Measurements from ENCODE around the gene PSMD3. TPM values are rescaled to one million over a fixed set of nuclear protein-coding genes. Genes with fewer than 3 reads are reported as not detected.

Gene PSMD3
- total and polyA plus RNA-seq, 9 donors: 48.2 to 88.4 (median 73.4) TPM

DNA sequence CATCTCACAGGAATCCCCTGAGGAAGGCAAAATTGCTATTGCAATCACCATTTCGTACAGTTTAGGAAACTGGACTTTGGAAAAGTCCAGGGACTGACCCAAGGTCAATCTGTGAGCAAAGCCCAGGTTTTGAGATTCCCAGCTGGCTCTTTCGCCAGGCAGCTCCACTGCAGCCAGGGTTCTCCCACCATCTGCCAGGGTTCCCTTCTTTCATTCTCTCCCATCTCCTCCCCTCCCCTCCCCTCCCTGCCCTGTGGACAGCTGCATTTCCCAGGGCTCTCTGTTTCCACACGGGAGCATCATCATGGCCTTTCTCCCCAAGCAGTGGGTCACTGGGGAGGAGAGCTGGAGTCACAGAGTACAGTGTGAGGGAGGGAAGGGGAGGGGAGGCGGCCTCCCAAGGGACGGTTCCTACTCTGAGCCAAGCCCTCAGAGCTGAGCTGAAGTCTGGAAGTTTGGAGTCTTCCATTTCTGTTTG, 29.7 kb upstream of the PSMD3 start:
- no peaks in the 10 kb centered on the region for H3K9me3 ChIP-seq
- no peak overlapping the region for H3K4me3 ChIP-seq
- H3K36me3 ChIP-seq: no peaks in the 10 kb centered on the region
- no peaks in the 10 kb centered on the region for H3K4me1 ChIP-seq (ENCODE audit: insufficient read depth)
- no peak overlapping the region for H3K27ac ChIP-seq
- intact Hi-C loops (cut with DNase I): no loop called here
- H3K27me3 ChIP-seq: no peaks in the 10 kb centered on the region
- DNase-seq: peak; percentile 19 to 52 (median 35)
- TF ChIP-seq EP300 (IDR thresholded peaks at IDR 0.05): no peak
- no peak for TF ChIP-seq POLR2A (IDR thresholded peaks at IDR 0.05)
- TF ChIP-seq, protein P1, sequence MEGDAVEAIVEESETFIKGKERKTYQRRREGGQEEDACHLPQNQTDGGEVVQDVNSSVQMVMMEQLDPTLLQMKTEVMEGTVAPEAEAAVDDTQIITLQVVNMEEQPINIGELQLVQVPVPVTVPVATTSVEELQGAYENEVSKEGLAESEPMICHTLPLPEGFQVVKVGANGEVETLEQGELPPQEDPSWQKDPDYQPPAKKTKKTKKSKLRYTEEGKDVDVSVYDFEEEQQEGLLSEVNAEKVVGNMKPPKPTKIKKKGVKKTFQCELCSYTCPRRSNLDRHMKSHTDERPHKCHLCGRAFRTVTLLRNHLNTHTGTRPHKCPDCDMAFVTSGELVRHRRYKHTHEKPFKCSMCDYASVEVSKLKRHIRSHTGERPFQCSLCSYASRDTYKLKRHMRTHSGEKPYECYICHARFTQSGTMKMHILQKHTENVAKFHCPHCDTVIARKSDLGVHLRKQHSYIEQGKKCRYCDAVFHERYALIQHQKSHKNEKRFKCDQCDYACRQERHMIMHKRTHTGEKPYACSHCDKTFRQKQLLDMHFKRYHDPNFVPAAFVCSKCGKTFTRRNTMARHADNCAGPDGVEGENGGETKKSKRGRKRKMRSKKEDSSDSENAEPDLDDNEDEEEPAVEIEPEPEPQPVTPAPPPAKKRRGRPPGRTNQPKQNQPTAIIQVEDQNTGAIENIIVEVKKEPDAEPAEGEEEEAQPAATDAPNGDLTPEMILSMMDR (IDR thresholded peaks at IDR 0.05): no peak
- WGBS, 3 donors: 25 to 27% (median 26%) methylated on average over 5 of the region's 5 CpGs

DNA sequence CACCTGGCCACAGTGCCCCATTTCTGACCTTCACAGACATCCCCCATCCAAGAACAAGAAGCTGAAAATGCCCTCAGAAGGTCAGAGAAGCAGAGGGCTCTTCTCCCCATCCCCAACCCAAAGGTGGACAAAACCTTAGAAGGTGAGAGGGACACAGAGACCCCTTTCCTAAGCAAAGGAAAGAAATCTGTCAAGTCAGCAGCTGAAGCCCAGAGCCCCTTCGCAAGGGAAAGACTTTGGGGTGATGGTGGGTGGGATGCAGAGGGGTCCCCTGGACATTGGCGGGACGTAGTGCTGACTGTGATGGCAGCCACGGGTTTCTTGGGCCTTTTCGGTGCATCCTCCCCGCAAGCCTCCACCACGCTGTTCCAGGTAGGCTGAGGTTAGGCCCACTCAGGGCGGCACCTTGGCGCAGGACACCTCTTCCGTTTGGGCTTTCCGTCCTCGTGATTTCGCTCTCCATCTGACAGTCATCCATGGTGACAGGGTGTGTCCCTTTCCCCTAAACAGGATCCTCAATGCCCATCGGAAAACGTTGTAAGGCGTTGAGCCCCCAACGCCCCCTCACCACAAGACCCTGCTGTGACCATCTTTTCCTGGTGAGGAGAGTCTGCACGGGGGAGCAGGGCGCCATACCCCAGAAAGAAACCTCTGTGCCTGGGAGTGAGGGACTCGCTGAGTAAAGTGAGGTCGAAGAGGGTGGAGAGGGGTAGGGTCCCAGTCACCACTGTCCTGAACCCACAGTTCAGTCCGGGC, 28.5 kb upstream of the PSMD3 start:
- H3K27me3 ChIP-seq: no peaks in the 10 kb centered on the region
- H3K27ac ChIP-seq: no peak overlapping the region
- intact Hi-C loops (cut with DNase I): loop anchor here in 1 of 4 donors (2.0 kb wide), 1 partner anchor 25 kb away; the partner anchor contains the start of genes LRRC3C and ORMDL3
- no peaks in the 10 kb centered on the region for H3K9me3 ChIP-seq
- no peaks in the 10 kb centered on the region for H3K36me3 ChIP-seq
- H3K4me1 ChIP-seq (ENCODE audit: insufficient read depth): no peaks in the 10 kb centered on the region
- DNase-seq: peak; percentile 40 to 67 (median 62)
- WGBS, 3 donors: 65 to 78% (median 69%) methylated on average over 21 to 22 of the region's 22 CpGs
- TF ChIP-seq POLR2A (IDR thresholded peaks at IDR 0.05) (no peak), EP300 (IDR thresholded peaks at IDR 0.05) (no peak)
- TF ChIP-seq, protein P1 (IDR thresholded peaks at IDR 0.05): no peak
- H3K4me3 ChIP-seq: peak overlapping the region; percentile 40

DNA sequence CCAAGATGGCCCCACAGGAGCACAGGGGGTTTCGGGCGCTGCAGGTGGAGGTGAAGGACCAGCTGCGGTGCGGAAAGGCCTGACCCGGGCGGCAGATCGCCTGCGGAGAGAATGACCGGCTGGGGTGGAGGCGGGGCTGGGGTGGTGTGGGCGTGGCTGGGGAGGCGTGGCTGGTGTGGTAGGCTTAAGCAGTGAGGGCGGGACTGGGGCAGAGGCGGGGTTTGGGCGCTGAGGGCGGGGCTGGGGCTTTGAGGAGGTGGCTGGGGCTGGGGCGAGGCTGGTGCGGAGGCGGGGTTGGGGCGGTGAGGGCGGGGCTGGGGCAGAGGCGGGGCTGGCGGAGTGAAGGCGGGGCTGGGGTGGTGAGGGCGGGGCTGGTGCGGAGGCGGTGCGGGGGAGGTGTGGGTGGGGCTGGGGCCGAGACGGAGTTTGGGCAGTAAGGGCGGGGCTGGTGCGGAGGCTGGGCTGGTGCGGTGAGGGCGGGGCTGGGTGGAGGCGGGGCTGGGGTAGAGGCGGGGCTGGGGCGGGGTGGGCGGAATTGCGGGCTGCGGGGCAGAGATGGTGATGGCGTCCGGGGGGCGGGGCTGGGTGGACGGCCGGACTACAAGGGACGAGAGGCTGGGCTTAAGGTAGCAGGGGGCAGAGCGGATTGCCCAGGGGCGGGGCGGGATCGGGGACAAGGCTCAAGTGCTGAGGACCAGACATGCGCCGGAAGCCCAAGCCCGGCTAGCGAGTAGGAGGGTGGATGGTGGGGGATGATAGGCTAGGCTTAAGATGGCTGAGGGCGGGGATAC, 27.7 kb upstream of the PSMD3 start:
- TF ChIP-seq, protein P1 (IDR thresholded peaks at IDR 0.05): no peak
- TF ChIP-seq EP300 (IDR thresholded peaks at IDR 0.05) (no peak), POLR2A (IDR thresholded peaks at IDR 0.05) (no peak)
- intact Hi-C loops (cut with DNase I): loop anchor here in 1 of 4 donors (2.0 kb wide), 1 partner anchor 26 kb away; the partner anchor contains the start of genes LRRC3C and ORMDL3
- WGBS, 3 donors: 1 to 2% (median 2%) methylated on average over 22 to 55 of the region's 55 CpGs
- peak overlapping the region in 1 of 2 donors; percentile 41 for H3K27ac ChIP-seq
- no peaks in the 10 kb centered on the region for H3K36me3 ChIP-seq
- no peaks in the 10 kb centered on the region for H3K27me3 ChIP-seq
- peak overlapping the region; percentile 40 for H3K4me3 ChIP-seq
- H3K9me3 ChIP-seq: no peaks in the 10 kb centered on the region
- peak; percentile 96 to 99 (median 98) for DNase-seq
- no peaks in the 10 kb centered on the region for H3K4me1 ChIP-seq (ENCODE audit: insufficient read depth)

DNA sequence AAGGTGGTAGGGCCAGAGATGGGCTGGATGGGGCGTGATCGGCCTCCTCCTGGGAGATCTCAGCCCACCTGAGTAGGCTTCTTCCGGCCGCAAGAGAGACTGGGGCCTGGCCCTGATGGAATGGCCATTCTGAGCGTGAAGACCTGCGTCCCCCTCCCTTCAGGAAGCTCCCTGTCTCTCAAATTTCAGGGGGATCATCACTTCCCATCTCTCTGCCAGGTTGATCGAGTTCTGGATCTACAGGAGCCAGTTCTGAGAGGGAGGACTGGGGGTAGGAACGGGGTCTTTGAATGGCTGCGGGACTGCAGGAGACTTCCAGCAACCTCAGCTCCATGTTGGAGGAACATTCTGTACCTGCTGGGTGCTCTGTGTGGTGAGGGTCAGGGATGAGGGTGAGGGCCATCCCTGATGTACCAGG, 27.1 kb upstream of the PSMD3 start:
- H3K9me3 ChIP-seq: no peaks in the 10 kb centered on the region
- peak overlapping the region in 1 of 2 donors; percentile 41 for H3K27ac ChIP-seq
- no peaks in the 10 kb centered on the region for H3K4me1 ChIP-seq (ENCODE audit: insufficient read depth)
- peak overlapping the region; percentile 28 for H3K4me3 ChIP-seq
- H3K36me3 ChIP-seq: no peaks in the 10 kb centered on the region
- WGBS, 3 donors: 27 to 31% (median 28%) methylated on average over 9 of the region's 9 CpGs
- intact Hi-C loops (cut with DNase I): loop anchor here in 1 of 4 donors (2.0 kb wide), 1 partner anchor 27 kb away; the partner anchor contains the start of genes LRRC3C and ORMDL3
- no peaks in the 10 kb centered on the region for H3K27me3 ChIP-seq
- DNase-seq: no peak
- TF ChIP-seq, protein P1 (IDR thresholded peaks at IDR 0.05): no peak
- TF ChIP-seq POLR2A (IDR thresholded peaks at IDR 0.05): peak; percentile 21
